NOMO-1 treated with dmso at 0.1 percent for 144 hours (cell line): ENCODE measurements around the gene NIFK.
A peak's percentile ranks its signal among the peaks of the same experiment; 100 is the strongest.

Experiments
- DNase-seq: peaks from one replicate; lab custom pipeline; 2025; ENCODE audit not compliant: unreplicated experiment; lab: John Stamatoyannopoulos, UW

The NIFK gene

GRCh38 chr2:121736462-121737336 is at the start of gene NIFK:
Gene NIFK (minus strand): TSS chr2:121736875. CDS start chr2:121736850, 25 bp downstream.
- peak; percentile 97 for DNase-seq

DNA sequence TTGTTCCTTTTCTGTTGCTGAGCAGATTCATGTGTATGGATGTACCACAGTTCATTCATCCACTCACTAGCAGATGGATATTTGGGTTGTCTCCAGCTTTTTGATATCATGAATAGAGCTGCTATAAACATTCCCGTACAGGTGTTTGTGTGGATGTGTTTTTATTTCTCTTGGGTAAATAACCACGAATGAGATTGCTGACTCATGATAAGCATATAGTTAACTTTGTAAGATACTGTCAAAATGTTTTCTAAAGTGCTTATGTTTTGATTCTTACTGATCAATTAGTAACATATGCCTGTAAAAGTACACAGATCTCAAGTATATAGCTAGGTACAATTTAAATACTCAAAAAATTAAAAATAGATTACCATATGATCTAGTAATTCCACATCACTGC is 46.5 kb upstream of the NIFK start:
- DNase-seq = no peak

GRCh38 chr2:121778741-121779487 is 42.2 kb upstream of the NIFK start:
- no peak for DNase-seq

- DNase-seq = no peak
These were observed 41.0 kb upstream of the NIFK start for GRCh38 chr2:121777699-121778058.

- no peak for DNase-seq
These were observed 40.4 kb upstream of the NIFK start for GRCh38 chr2:121776885-121777698.

DNA sequence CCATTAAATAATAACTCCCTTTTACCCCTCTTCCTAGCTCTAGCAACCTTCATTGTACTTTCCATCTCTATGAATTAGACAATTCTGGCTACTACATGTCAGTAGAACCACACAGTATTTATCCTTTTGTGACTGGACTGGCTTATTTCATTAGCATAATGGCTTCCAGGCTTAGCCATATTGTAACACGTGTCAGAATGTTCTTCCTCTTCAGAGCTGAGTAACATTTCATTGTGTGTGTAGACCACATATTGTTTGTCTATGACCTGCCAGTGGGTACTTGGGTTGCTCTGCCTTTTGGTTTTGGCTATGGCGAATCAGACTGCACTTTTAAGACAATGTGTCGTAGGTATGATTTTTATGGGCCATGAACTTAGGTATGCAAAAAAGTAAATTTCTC is 39.7 kb upstream of the NIFK start:
- DNase-seq = no peak

GRCh38 chr2:121774235-121774634 is 37.6 kb upstream of the NIFK start:
- DNase-seq = no peak

- DNase-seq = no peak
These were observed 35.5 kb upstream of the NIFK start for GRCh38 chr2:121771976-121772742.

- no peak for DNase-seq
These were observed 31.6 kb upstream of the NIFK start for GRCh38 chr2:121768143-121768755.

DNA sequence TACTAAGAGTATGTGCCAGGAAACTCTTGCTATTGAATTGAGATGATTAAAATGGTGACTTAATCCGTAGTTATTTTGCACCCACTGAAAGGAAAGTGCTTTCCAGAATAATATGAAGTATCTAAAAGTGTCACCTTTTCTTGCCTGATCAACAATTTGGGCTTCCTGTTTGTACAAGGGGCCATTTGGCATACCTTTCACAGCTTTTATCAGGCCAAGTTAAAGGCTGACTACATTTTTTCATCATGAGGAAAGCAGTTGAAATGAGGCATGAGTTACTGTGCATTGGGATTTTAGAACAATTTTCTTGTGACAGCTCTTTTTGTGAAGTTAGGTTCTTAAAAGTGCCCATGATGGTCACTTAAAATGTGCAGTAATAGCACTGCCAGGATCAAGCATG is 29.9 kb upstream of the NIFK start:
- DNase-seq = no peak

DNA sequence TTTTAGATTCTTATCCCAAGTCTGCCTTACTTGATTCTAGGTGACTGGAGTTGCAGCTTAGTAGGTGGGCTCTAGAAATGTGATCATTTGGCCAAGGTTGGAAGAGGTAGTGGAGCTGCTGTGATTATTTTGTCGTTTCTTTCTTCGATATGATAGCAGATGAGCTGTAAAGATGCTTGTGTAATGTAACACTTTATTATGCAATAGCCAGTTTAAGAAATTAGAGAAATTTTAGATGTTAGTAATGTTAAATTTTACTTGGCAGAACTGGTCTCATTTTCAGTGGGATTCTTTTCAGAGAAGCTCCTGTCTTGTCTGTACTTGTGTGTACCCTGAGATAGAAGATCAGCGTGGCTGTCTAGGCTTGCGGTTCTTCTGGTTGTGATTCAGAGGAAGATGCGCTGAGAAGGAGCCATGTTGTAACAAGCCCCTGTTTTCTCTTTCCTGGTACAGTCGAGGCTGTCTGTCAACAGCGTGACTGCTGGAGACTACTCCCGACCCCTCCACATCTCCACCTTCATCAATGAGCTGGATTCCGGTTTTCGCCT is 28.1 kb upstream of the NIFK start:
- no peak for DNase-seq

- peak; percentile 95 for DNase-seq
These were observed 18.8 kb upstream of the NIFK start, which contains the start of gene TSN for GRCh38 chr2:121755237-121756111. Gene TSN (plus strand): TSS chr2:121755651. CDS start chr2:121755780, 129 bp downstream.

DNA sequence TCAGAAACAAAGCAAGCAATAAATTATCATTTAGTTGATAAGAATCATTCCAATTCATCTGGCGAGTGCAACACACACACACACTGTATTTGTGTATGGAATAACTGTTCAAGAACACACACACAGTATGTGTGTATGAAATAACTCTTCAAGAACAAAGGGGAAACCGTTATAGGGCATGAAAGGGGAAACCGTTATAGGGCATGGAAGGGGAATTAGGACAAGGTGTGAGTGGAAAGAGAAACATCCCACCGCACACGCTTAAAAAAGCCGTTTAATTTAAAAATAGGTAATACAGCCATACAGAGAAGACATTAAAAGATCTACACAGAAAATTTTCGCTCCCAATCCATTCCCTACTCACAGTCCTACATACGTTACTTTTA is 18.2 kb upstream of the NIFK start:
- DNase-seq = no peak

- peak; percentile 7 for DNase-seq
These were observed 11.5 kb upstream of the NIFK start for GRCh38 chr2:121748202-121748601.

DNA sequence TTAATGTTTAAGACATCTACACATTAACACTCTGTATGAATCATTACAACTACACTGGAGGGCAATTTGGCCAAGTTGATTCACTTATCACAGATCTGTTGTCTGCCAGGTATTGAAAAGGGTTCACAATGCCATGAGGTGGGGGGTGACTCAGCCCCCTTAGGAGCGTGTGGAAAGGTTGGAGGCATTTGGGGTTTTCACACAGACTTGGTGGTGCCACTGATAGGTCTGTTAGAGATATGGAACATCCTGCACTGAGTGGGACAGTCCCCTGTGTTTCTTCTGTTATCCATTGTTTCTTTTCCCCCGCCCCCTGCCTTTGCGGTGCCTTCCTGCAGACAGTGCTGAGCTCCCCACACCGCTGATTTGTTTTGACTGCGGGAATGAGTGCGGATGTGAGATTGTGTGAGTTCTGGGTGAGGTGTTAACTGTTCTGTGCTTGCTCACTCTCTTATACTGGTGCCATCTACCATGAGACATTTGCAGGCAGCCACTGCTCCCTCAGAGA is 9.4 kb upstream of the NIFK start:
- DNase-seq = no peak

DNA sequence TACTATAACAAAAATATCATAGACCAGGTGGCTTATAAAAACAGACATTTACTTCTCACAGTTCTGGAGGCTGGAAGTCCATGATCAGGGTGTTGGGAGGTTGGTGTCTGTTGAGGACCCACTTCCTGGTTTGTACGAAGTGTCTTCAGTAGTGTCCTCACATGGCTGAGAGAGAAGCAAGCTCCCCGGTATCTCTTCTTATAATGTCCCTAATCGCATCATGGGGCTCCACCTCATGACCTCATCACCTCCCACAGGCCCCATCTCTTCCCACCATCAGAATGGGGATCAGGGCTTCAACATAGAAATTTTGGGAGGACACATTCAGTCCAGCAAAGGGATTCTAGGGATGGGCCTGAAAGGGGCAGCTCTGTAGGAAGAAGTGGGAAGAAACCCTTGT is 4.8 kb upstream of the NIFK start:
- DNase-seq = no peak

DNA sequence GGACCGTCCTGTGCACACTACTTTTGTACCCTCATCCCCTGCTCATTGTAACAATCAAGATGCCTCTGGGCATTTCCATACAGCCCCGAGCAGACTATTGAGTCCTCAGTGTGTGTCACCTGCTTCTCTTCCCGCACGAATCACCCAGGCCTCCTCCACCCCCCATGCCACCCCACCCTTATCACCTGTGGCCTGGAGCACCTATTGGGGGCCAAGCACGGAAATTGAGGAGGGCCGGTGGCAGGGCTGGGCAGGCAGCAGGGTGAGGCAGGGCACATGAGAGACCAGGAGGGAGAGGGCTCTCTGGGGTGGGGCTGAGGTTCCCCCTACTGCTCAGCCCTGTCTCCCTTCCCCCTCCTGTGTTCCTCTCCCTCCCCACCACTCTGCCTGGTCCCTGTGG is 4.3 kb upstream of the NIFK start:
- no peak for DNase-seq

DNA sequence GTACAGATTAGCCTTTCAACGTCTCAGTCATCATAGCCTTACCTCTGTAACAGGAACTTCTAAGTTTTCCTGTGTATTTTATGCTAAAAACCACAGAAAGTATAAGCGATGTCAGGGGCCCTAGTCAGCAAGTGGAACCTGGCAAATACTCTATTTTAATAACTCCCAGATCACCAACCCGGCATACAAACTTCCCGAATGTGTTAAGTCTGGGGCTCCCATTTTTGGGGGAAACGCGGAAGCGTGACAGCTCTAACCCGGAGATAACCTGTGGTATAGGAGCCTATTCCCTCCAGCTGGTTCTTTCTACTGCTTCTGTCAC is 574 bp downstream of the NIFK start:
- DNase-seq = no peak

DNA sequence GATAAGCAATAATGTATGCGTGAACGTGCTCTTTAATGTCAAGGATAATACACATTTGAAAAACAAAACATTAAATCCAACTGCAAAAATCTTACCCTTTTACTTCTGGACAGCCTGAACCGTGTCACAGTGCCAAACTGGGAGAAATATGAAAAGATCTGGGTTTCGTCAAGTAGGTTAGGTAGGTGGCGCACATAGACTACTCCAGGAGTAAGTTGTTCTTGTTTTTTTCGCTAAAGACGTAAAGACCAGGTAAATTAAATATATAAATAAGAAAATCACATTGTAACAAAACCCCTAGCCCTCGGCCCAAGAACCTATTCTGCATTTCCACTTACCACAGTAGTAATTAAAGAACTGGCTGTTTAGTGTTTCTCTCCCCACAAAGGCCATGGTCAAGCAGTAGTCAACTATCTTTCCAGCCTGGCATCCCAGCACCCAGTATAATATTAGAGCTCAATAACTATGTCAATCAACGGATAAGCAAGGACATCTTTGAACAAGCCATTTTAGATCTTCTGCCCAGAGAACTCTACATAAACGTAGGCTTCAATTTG is 1.1 kb downstream of the NIFK start:
- DNase-seq = peak; percentile 12
